OCI-LY7 (cell line): Measurements from ENCODE around the gene ELF1. TPM values are rescaled to one million over a fixed set of nuclear protein-coding genes. Genes with fewer than 3 reads are reported as not detected.
"Not testable (repeated sequence)": the region's sequence is repeated elsewhere in the genome, so short reads cannot be mapped to it uniquely, and the experiment has no call there.

ENCODE experiments used
- BruUV-seq: library from RNA; stranded (reverse); fragments of 400-500 nt; replicated peaks from 2 replicates; lab custom pipeline; 2021; lab: Mats Ljungman, UMichigan
- CTCF ChIA-PET: fragments of 300-600 bp; sonication (Branson Sonifier 250); formaldehyde crosslinking; loops from one replicate; lab custom pipeline; 2022; ENCODE audit warnings: antibody characterized with exemption; ENCODE audit not compliant: unreplicated experiment; lab: Charles Lee
- POLR2A ChIA-PET: fragments of 300-600 bp; sonication (Branson Sonifier 250); formaldehyde crosslinking; loops from one replicate; lab custom pipeline; 2022; ENCODE audit warnings: antibody characterized with exemption; lab: Charles Lee
- DNase-seq: peaks from one replicate; pipeline ENCODE4 v3.0.0-alpha.2; 2015; ENCODE audit warnings: low spot score
- H2AFZ ChIP-seq: fragments of 200-600 bp; sonication (generic), shearing (Covaris generic); 2 replicates; pipeline ENCODE4 v1.6.1; 2014; ENCODE audit warnings: mild to moderate bottlenecking, antibody characterized with exemption, low read length, moderate library complexity
- H3K27ac ChIP-seq: fragments of 200-600 bp; sonication (generic); 2 replicates; pipeline ENCODE4 v1.5.1; 2014; ENCODE audit warnings: mixed run types, low read depth, mild to moderate bottlenecking, moderate library complexity, low read length, inconsistent platforms; ENCODE audit not compliant: poor library complexity, severe bottlenecking
- H3K36me3 ChIP-seq: fragments of 200-600 bp; sonication (generic); 2 replicates; pipeline ENCODE4 v1.6.1; 2014; ENCODE audit warnings: mild to moderate bottlenecking, antibody characterized with exemption, low read length, moderate library complexity, mixed read lengths; ENCODE audit not compliant: insufficient read depth
- H3K4me1 ChIP-seq: fragments of 200-600 bp; sonication (generic); 2 replicates; pipeline ENCODE4 v1.5.1; 2014; ENCODE audit warnings: mild to moderate bottlenecking, low read length; ENCODE audit not compliant: insufficient read depth, poor library complexity, severe bottlenecking
- H3K4me2 ChIP-seq: fragments of 200-600 bp; sonication (generic); 2 replicates; pipeline ENCODE4 v1.6.1; 2014; ENCODE audit warnings: mild to moderate bottlenecking, low read length
- H3K4me3 ChIP-seq: fragments of 200-600 bp; sonication (generic); 2 replicates; pipeline ENCODE4 v1.5.1; 2014; ENCODE audit warnings: mild to moderate bottlenecking, low read depth, low read length; ENCODE audit not compliant: poor library complexity, severe bottlenecking
- H3K79me2 ChIP-seq: fragments of 200-600 bp; sonication (generic); 2 replicates; pipeline ENCODE4 v1.6.1; 2016; ENCODE audit warnings: low read depth, mild to moderate bottlenecking, low read length, moderate library complexity, mixed read lengths; ENCODE audit not compliant: insufficient read depth
- H3K9me2 ChIP-seq: fragments of 200-600 bp; sonication (generic); 2 replicates; pipeline ENCODE4 v1.6.1; 2016; ENCODE audit warnings: mild to moderate bottlenecking, low read length, mixed read lengths; ENCODE audit not compliant: insufficient read depth
- H3K9me3 ChIP-seq: fragments of 200-600 bp; sonication (generic); 2 replicates; pipeline ENCODE4 v1.6.1; 2014; ENCODE audit warnings: mild to moderate bottlenecking, mixed run types, low read length, mixed read lengths
- H4K20me1 ChIP-seq: fragments of 200-600 bp; sonication (generic); 2 replicates; pipeline ENCODE4 v1.6.1; 2014; ENCODE audit warnings: mild to moderate bottlenecking, antibody characterized with exemption, low read length, moderate library complexity, mixed read lengths; ENCODE audit not compliant: insufficient read depth
- EZH2phosphoT487 ChIP-seq: fragments of 200-600 bp; sonication (generic); IDR thresholded peaks from 2 replicates; pipeline ENCODE4 v1.6.1; 2018; ENCODE audit warnings: low read depth, borderline replicate concordance, mild to moderate bottlenecking, mixed run types, antibody characterized with exemption, low read length, moderate library complexity, mixed read lengths
- intact Hi-C: fragments of 100-400 bp; cut with micrococcal nuclease; formaldehyde crosslinking; loops from one replicate; pipeline ENCODE4 v1.10.0; 2022; ENCODE audit not compliant: unreplicated experiment
- total RNA-seq, 2 experiments: library from RNA; depleted of rRNA in 1 of 2; stranded (reverse); fragments of >200 nt in 1 of 2; shearing (Covaris generic) in 1 of 2; gene quantifications; 2 replicates each; pipeline ENCODE4 v1.2.3, GENCODE V29; 2014 to 2022
- TF ChIP-seq, protein P1 (sequence below): fragments of 200-600 bp; sonication (generic); conservative IDR thresholded peaks from 2 replicates; pipeline ENCODE4 v1.5.1; 2014; ENCODE audit warnings: mild to moderate bottlenecking, antibody characterized with exemption, low read length, moderate library complexity, mixed read lengths

ELF1 gene
- total RNA-seq, 2 experiments from 2014 or later = 111 to 248 TPM

DNA sequence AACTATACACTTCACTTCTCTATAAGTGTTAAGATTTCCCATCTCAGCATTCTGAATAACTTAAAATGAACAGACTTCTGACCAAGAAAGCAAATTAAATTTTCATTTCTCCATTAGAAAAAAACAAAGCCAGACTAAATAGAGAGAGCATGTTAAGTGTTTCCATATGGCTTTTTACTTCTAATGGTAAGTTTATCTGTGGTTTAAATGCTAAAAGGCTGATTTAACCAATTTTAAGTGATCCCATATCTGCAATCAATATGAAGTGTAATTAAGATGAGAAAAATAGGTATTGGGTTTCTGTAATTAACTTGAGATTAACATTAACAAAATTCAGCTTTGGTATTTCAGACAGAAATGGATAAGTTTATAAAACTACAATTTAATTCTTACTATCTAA is 107.8 kb downstream of the ELF1 start:
- H3K4me1 ChIP-seq = no peaks in the 10 kb centered on the region
- H3K4me2 ChIP-seq = no peak overlapping the region
- no peaks in the 10 kb centered on the region for H3K79me2 ChIP-seq
- intact Hi-C loops = no loop called here
- no peaks in the 10 kb centered on the region for H4K20me1 ChIP-seq
- no peaks in the 10 kb centered on the region for H3K9me3 ChIP-seq
- CTCF ChIA-PET = no interaction called here
- no peak for TF ChIP-seq EZH2phosphoT487
- TF ChIP-seq, protein P1, sequence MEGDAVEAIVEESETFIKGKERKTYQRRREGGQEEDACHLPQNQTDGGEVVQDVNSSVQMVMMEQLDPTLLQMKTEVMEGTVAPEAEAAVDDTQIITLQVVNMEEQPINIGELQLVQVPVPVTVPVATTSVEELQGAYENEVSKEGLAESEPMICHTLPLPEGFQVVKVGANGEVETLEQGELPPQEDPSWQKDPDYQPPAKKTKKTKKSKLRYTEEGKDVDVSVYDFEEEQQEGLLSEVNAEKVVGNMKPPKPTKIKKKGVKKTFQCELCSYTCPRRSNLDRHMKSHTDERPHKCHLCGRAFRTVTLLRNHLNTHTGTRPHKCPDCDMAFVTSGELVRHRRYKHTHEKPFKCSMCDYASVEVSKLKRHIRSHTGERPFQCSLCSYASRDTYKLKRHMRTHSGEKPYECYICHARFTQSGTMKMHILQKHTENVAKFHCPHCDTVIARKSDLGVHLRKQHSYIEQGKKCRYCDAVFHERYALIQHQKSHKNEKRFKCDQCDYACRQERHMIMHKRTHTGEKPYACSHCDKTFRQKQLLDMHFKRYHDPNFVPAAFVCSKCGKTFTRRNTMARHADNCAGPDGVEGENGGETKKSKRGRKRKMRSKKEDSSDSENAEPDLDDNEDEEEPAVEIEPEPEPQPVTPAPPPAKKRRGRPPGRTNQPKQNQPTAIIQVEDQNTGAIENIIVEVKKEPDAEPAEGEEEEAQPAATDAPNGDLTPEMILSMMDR = no peak
- no peak overlapping the region for H3K27ac ChIP-seq
- BruUV-seq = no TSS peak
- H3K36me3 ChIP-seq = no peaks in the 10 kb centered on the region
- no peaks in the 10 kb centered on the region for H3K9me2 ChIP-seq
- POLR2A ChIA-PET = interaction anchor here (0.6 kb wide), 1 partner anchor 115 kb away, joined by 3 read pairs; no protein-coding TSS in a partner anchor
- no peak overlapping the region for H2AFZ ChIP-seq
- no peak overlapping the region for H3K4me3 ChIP-seq
- no peak for DNase-seq

DNA sequence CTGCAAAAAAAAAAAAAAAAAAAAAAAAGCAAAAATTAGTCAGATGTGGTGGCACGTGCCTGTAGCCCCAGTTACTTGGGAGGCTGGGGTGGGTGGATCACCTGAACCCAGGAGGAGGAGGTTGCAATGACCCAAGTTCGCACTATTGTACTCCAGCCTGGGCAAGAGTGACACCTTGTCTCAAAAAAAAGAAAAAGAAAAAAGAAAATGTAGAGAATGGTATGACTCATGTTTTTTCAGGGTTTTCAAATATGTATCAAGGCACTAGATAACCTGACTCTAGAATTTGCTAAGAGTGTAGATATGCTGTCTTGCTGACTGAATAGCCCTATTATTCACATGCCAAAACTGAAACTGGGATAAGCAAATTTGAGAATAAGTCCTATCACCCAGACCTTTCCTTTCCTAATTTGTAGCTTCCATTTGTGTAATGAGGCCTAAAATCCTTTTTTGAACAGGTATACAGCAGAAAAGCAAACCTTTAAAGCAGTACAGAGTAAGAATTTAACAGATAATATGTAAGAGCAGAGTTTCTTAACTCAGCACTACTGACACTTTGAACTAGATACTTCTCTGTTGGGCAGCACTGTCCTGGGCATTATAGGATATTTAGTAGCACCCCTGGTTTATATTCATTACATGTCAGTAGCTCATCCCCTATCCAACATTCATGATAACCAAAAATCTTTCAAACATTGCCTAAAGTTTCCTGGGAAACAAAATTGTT is 108.6 kb downstream of the ELF1 start:
- H3K4me2 ChIP-seq = no peak overlapping the region
- no peaks in the 10 kb centered on the region for H3K9me2 ChIP-seq
- H4K20me1 ChIP-seq = no peaks in the 10 kb centered on the region
- intact Hi-C loops = no loop called here
- H3K4me1 ChIP-seq = no peaks in the 10 kb centered on the region
- no TSS peak for BruUV-seq
- H3K4me3 ChIP-seq = no peak overlapping the region
- H3K79me2 ChIP-seq = no peaks in the 10 kb centered on the region
- no peak overlapping the region for H3K27ac ChIP-seq
- DNase-seq = no peak
- no peaks in the 10 kb centered on the region for H3K36me3 ChIP-seq
- no peak overlapping the region for H2AFZ ChIP-seq
- H3K9me3 ChIP-seq = no peaks in the 10 kb centered on the region
- POLR2A ChIA-PET = no interaction called here
- TF ChIP-seq, protein P1 = no peak
- no peak for TF ChIP-seq EZH2phosphoT487
- CTCF ChIA-PET = no interaction called here

DNA sequence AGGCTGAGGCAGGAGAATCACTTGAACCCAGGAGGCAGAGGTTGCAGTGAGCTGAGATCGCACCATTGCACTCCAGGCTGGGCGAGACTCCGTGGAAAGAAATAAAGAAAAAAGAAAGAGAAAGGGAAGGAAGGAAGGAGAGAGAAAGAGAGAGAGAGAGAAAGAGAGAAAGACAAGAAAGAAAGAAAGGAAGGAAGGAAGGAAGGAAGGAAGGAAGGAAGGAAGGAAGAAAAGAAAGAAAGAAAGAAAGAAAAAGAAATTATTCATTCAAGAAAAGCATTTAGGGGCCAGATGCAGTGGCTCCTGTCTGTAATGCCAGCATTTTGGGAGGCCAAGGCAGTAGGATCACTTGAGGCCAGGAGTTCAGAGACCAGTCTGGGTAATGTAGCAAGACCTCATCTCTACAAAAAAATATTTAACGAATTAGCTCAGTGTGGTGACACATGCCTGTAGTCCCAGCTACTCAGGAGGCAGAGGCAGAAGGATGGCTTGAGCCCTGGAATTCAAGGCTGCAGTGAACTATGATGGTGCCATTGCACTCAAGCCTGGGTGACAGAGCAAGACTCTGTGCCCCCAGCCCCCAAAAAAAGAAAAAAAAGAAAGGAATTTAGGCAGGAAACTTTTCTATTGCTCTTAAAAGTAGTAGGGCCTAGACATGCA is 109.4 kb downstream of the ELF1 start:
- POLR2A ChIA-PET = interaction anchor here (1.8 kb wide), 1 partner anchor 11 kb away, joined by 9 read pairs; no protein-coding TSS in a partner anchor
- H4K20me1 ChIP-seq, intact Hi-C loops, H3K36me3 ChIP-seq, H3K27ac ChIP-seq, H3K4me1 ChIP-seq, DNase-seq, H3K4me2 ChIP-seq, H3K79me2 ChIP-seq, H3K9me2 ChIP-seq, H2AFZ ChIP-seq, CTCF ChIA-PET, H3K4me3 ChIP-seq, H3K9me3 ChIP-seq, BruUV-seq: not testable (repeated sequence)
